Calu3 (cell line): ENCODE measurements around the gene B9D1. TPM values are rescaled to one million over a fixed set of nuclear protein-coding genes. Genes with fewer than 3 reads are reported as not detected.

ENCODE experiments used
- BruUV-seq: library from RNA; stranded (reverse); fragments of 400-500 nt; replicated peaks from 2 replicates; lab custom pipeline; 2021; lab: Mats Ljungman, UMichigan
- CTCF ChIA-PET: fragments of 300-600 bp; sonication (Branson Sonifier 250); formaldehyde crosslinking; loops from one replicate; lab custom pipeline; 2022; ENCODE audit warnings: antibody characterized with exemption; lab: Charles Lee
- DNase-seq: peaks from one replicate; pipeline ENCODE4 v3.0.0; 2022
- H3K27ac Mint-ChIP-seq: one replicate; pipeline ENCODE4 v1.8.0; 2022; ENCODE audit warnings: mixed read lengths; ENCODE audit not compliant: unreplicated experiment
- H3K27me3 Mint-ChIP-seq: one replicate; pipeline ENCODE4 v1.8.0; 2022; ENCODE audit warnings: mixed read lengths; ENCODE audit not compliant: unreplicated experiment
- H3K36me3 Mint-ChIP-seq: one replicate; pipeline ENCODE4 v1.8.0; 2022; ENCODE audit warnings: mild to moderate bottlenecking, moderate library complexity, mixed read lengths; ENCODE audit not compliant: insufficient read depth, unreplicated experiment
- H3K4me1 Mint-ChIP-seq: one replicate; pipeline ENCODE4 v1.8.0; 2022; ENCODE audit warnings: mild to moderate bottlenecking, low read depth, mixed read lengths; ENCODE audit not compliant: unreplicated experiment
- H3K4me3 Mint-ChIP-seq: one replicate; pipeline ENCODE4 v1.8.0; 2022; ENCODE audit warnings: mild to moderate bottlenecking, low read depth, moderate library complexity, mixed read lengths; ENCODE audit not compliant: unreplicated experiment
- H3K9me3 Mint-ChIP-seq: one replicate; pipeline ENCODE4 v1.8.0; 2022; ENCODE audit warnings: low read depth, mixed read lengths; ENCODE audit not compliant: unreplicated experiment
- CTCF ChIP-seq: fragments of 200-600 bp; IDR thresholded peaks from one replicate; pipeline ENCODE4 v1.8.0; 2022; ENCODE audit warnings: antibody characterized with exemption; ENCODE audit not compliant: unreplicated experiment
- intact Hi-C: fragments of 100-400 bp; cut with micrococcal nuclease; formaldehyde crosslinking; loops from one replicate; pipeline ENCODE4 v1.10.0; 2022; ENCODE audit not compliant: unreplicated experiment
- total RNA-seq: library from RNA; stranded (reverse); gene quantifications from 2 replicates; pipeline ENCODE4 v1.2.3, GENCODE V29; 2022

B9D1 gene
- total RNA-seq, 1 experiment from 2014 or later = 14.1 TPM

DNA sequence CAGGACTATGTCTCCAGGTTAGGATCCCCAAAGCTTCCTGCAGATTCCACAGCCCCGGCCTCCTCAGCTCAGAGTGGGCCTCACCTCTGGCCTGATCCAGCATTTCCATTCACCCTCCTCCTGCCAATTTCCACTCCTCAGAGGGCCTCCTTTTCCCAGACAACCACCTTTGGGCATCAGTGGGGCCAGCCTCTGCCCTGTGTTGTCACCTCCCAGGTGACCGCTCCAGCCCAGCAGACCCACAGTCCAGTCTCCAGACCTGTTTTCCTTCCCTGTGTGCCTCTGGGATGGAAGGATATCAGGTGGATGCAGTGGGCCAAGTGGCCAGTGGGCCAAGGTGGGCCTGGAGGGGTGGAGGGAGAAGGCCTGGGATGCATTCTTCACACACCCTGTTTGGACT is 32.7 kb downstream of the B9D1 start:
- CTCF ChIA-PET = no interaction called here
- Mint-ChIP-seq H3K27me3 (no peaks in the 10 kb centered on the region), H3K4me1 (peaks cover 7% of the 10 kb centered on the region), H3K36me3 (no peaks in the 10 kb centered on the region), H3K9me3 (no peaks in the 10 kb centered on the region), H3K27ac (no peak overlapping the region), H3K4me3 (no peak overlapping the region)
- no peak for TF ChIP-seq CTCF
- no peak for DNase-seq
- BruUV-seq = no TSS peak
- intact Hi-C loops = no loop called here

DNA sequence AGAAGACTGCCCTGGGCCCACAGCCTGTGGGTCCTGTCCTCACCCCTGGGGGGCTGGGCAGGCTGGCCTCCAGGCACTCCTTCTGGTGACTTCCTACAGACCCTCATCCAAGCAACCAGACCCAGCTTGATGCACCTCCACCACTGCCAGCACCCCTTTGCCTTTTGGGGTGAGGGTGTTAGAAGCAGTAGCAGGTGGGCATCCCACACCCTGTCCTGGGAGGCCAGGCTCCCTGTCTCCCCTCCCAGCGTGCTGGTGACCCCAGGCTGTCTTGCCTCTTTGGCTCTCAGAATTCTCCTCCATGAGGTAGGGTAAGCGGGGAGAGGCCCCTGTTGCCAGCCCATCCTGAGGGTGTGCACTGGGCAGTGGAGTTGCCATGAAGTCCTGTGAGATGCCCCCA is 33.4 kb downstream of the B9D1 start:
- no peaks in the 10 kb centered on the region for H3K27me3 Mint-ChIP-seq
- CTCF ChIA-PET = no interaction called here
- no peaks in the 10 kb centered on the region for H3K9me3 Mint-ChIP-seq
- H3K4me1 Mint-ChIP-seq = peaks cover 7% of the 10 kb centered on the region
- no peak for TF ChIP-seq CTCF
- no TSS peak for BruUV-seq
- intact Hi-C loops = no loop called here
- H3K4me3 Mint-ChIP-seq = no peak overlapping the region
- no peak overlapping the region for H3K27ac Mint-ChIP-seq
- H3K36me3 Mint-ChIP-seq = no peaks in the 10 kb centered on the region
- DNase-seq = no peak

DNA sequence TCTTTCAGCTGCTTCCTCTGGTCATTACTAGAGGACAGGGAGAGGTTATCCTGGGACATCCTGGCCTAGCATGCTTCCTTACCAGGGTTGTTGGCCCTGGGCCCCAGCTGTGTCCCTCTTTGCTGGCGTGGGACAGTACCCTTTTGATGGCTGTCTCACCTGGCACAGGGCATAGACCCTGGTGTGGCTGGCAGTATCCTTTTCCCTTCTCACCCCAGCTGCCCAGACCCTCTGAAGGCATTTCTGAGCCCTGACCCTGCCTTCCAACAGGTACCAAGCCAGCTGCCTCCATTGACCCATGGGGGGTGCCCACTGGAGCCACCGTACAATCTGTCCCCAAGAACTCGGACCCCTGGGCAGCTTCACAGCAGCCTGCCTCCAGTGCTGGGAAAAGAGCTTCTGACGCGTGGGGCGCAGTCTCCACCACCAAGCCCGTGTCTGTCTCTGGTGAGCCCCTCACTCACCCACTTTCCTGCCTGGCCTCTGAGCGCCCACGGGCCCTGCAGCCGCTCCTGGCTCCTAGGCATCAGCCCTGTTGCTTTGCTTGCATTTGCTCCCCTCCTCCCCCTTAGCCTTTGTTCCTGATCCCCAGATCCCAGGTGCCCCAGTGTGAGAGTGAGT is 34.0 kb downstream of the B9D1 start:
- no peaks in the 10 kb centered on the region for H3K27me3 Mint-ChIP-seq
- intact Hi-C loops = no loop called here
- H3K4me1 Mint-ChIP-seq = peaks cover 7% of the 10 kb centered on the region
- H3K27ac Mint-ChIP-seq = no peak overlapping the region
- no peaks in the 10 kb centered on the region for H3K9me3 Mint-ChIP-seq
- CTCF ChIA-PET = no interaction called here
- no peak for TF ChIP-seq CTCF
- no TSS peak for BruUV-seq
- no peaks in the 10 kb centered on the region for H3K36me3 Mint-ChIP-seq
- no peak for DNase-seq
- no peak overlapping the region for H3K4me3 Mint-ChIP-seq

GRCh38 chr17:19327031-19327783 is 35.3 kb downstream of the B9D1 start:
- DNase-seq = no peak
- H3K9me3 Mint-ChIP-seq = no peaks in the 10 kb centered on the region
- intact Hi-C loops = no loop called here
- TF ChIP-seq CTCF = no peak
- H3K27me3 Mint-ChIP-seq = no peaks in the 10 kb centered on the region
- no peaks in the 10 kb centered on the region for H3K36me3 Mint-ChIP-seq
- no peak overlapping the region for H3K27ac Mint-ChIP-seq
- H3K4me1 Mint-ChIP-seq = peaks cover 7% of the 10 kb centered on the region
- CTCF ChIA-PET = no interaction called here
- H3K4me3 Mint-ChIP-seq = no peak overlapping the region
- BruUV-seq = no TSS peak
